Esophagus muscularis mucosa (tissue), 4 donors: Measurements from ENCODE around the gene PRR5. TPM values are rescaled to one million over a fixed set of nuclear protein-coding genes. Genes with fewer than 3 reads are reported as not detected.

Experiments used
- DNase-seq: peaks from one replicate; pipeline ENCODE4 v3.0.0-alpha.2; 2017; ENCODE audit errors: extremely low spot score
- H3K27ac ChIP-seq, 4 donors: fragments of 200-600 bp; sonication (generic); replicated peaks in 1 of 4; 1 replicate in 3 of 4; 2 replicates in 1 of 4; pipeline ENCODE4 v1.5.1; 2016 to 2019; ENCODE audit warnings: mild to moderate bottlenecking in 1 of 4
- H3K27me3 ChIP-seq, 4 donors: fragments of 200-600 bp; sonication (generic); one replicate each; pipeline versions ENCODE4 v1.5.1 to v1.6.0; 2016 to 2019
- H3K36me3 ChIP-seq, 4 donors: fragments of 200-600 bp; sonication (generic); one replicate each; pipeline ENCODE4 v1.5.1; 2016 to 2019
- H3K4me1 ChIP-seq, 4 donors: fragments of 200-600 bp; sonication (generic); one replicate each; pipeline ENCODE4 v1.5.1; 2016 to 2019
- H3K4me3 ChIP-seq, 4 donors: fragments of 200-600 bp; sonication (generic); 1 replicate in 2 of 4; 2 replicates in 2 of 4; pipeline ENCODE4 v1.5.1; 2016 to 2019; ENCODE audit warnings: mild to moderate bottlenecking in 4 of 4, moderate library complexity in 1 of 4
- H3K9me3 ChIP-seq, 4 donors: fragments of 200-600 bp; sonication (generic); 1 replicate in 3 of 4; 2 replicates in 1 of 4; pipeline ENCODE4 v1.5.1; 2016 to 2019
- CTCF ChIP-seq, 3 experiments: fragments of 200-600 bp in 2 of 3; fragments of 450-650 bp in 1 of 3; sonication (generic) in 2 of 3; IDR thresholded peaks; one replicate each; pipeline ENCODE4 v1.5.1; 2017 to 2019; ENCODE audit warnings: antibody characterized with exemption in 3 of 3, mild to moderate bottlenecking in 2 of 3, moderate library complexity in 1 of 3
- EP300 ChIP-seq: sonication (generic); formaldehyde crosslinking; IDR thresholded peaks from one replicate; pipeline ENCODE4 v1.6.1; 2017; ENCODE audit warnings: antibody characterized with exemption
- POLR2A ChIP-seq: fragments of 450-650 bp; IDR thresholded peaks from one replicate; pipeline ENCODE4 v1.6.1; 2017; ENCODE audit warnings: antibody characterized with exemption, moderate library complexity, mild to moderate bottlenecking, low read depth
- POLR2AphosphoS5 ChIP-seq, 2 donors: sonication (generic); formaldehyde crosslinking; IDR thresholded peaks; one replicate each; pipeline ENCODE4 v1.6.1; 2017; ENCODE audit warnings: antibody characterized with exemption in 2 of 2
- WGBS: methylation state at CpG from one replicate; pipeline ENCODE4 v1.1.5; 2018; 5-methylcytosine and 5-hydroxymethylcytosine counted together
- intact Hi-C: fragments of 100-400 bp; cut with DNase I; formaldehyde crosslinking; loops from one replicate; pipeline ENCODE4 v1.15.1; 2023
- total RNA-seq, 4 donors: library from RNA; depleted of rRNA; stranded (reverse); fragments of >200 nt; gene quantifications; one replicate each; pipeline versions ENCODE4 v1.1.0 to v1.2.1, GENCODE V29; 2016

Gene PRR5
- total RNA-seq, 4 donors from 2014 or later = 5.6 to 16.6 (median 11.4) TPM

GRCh38 chr22:44700456-44700855, 1.5 kb upstream of the PRR5 start:
- Histone ChIP-seq H3K27me3 (peaks cover 0 to 80% (median 5%) of the 10 kb centered on the region in 4 donors), H3K9me3 (no peaks in the 10 kb centered on the region), H3K27ac (no peak overlapping the region), H3K36me3 (peaks cover 0 to 5% (median 0%) of the 10 kb centered on the region in 4 donors), H3K4me3 (no peak overlapping the region), H3K4me1 (peaks cover 17 to 34% (median 33%) of the 10 kb centered on the region in 4 donors)
- no peak for TF ChIP-seq EP300
- no peak for TF ChIP-seq CTCF (IDR thresholded peaks at IDR 0.05)
- no peak for TF ChIP-seq POLR2A
- no peak for TF ChIP-seq POLR2AphosphoS5 (IDR thresholded peaks at IDR 0.05)
- DNase-seq = no peak
- WGBS = 84% methylated on average over 6 of the region's 6 CpGs
- intact Hi-C loops = no loop called here

GRCh38 chr22:44701187-44701790, 715 bp upstream of the PRR5 start:
- Histone ChIP-seq H3K36me3 (peaks cover 0 to 5% (median 0%) of the 10 kb centered on the region in 4 donors), H3K27me3 (peaks cover 0 to 86% (median 5%) of the 10 kb centered on the region in 4 donors), H3K4me1 (peaks cover 17 to 34% (median 33%) of the 10 kb centered on the region in 4 donors), H3K9me3 (no peaks in the 10 kb centered on the region), H3K4me3 (peak overlapping the region; percentile 55 to 69 (median 56)), H3K27ac (no peak overlapping the region)
- TF ChIP-seq EP300 (no peak), POLR2AphosphoS5 (IDR thresholded peaks at IDR 0.05) (no peak), CTCF (IDR thresholded peaks at IDR 0.05) (no peak), POLR2A (no peak)
- 77% methylated on average over 5 of the region's 5 CpGs for WGBS
- intact Hi-C loops = no loop called here
- DNase-seq = no peak

- TF ChIP-seq POLR2AphosphoS5 (IDR thresholded peaks at IDR 0.05) = no peak
- TF ChIP-seq CTCF (IDR thresholded peaks at IDR 0.05) = no peak
- no peak for TF ChIP-seq POLR2A
- no peak for TF ChIP-seq EP300
- peaks cover 0 to 5% (median 0%) of the 10 kb centered on the region in 4 donors for H3K36me3 ChIP-seq
- H3K4me3 ChIP-seq = peak overlapping the region; percentile 55 to 69 (median 56)
- intact Hi-C loops = no loop called here
- H3K27me3 ChIP-seq = peaks cover 0 to 90% (median 5%) of the 10 kb centered on the region in 4 donors
- DNase-seq = no peak
- 4% methylated on average over 11 of the region's 60 CpGs for WGBS
- peaks cover 17 to 34% (median 29%) of the 10 kb centered on the region in 4 donors for H3K4me1 ChIP-seq
- no peak overlapping the region for H3K27ac ChIP-seq
- H3K9me3 ChIP-seq = no peaks in the 10 kb centered on the region
Measured at GRCh38 chr22:44702479-44703198, 635 bp downstream of the PRR5 start.

- WGBS = 45% methylated on average over 23 of the region's 23 CpGs
- Histone ChIP-seq H3K27ac (no peak overlapping the region), H3K4me3 (peak overlapping the region; percentile 55 to 69 (median 56)), H3K4me1 (peaks cover 17 to 30% (median 22%) of the 10 kb centered on the region in 4 donors), H3K9me3 (no peaks in the 10 kb centered on the region), H3K36me3 (peaks cover 0 to 5% (median 0%) of the 10 kb centered on the region in 4 donors), H3K27me3 (peaks cover 0 to 84% (median 5%) of the 10 kb centered on the region in 4 donors)
- DNase-seq = no peak
- no peak for TF ChIP-seq POLR2AphosphoS5 (IDR thresholded peaks at IDR 0.05)
- TF ChIP-seq EP300 = no peak
- no peak for TF ChIP-seq POLR2A
- no peak for TF ChIP-seq CTCF (IDR thresholded peaks at IDR 0.05)
- intact Hi-C loops = no loop called here
Measured at GRCh38 chr22:44703255-44703870, 1.4 kb downstream of the PRR5 start.
